GM23338 (cell line): Measurements from ENCODE around the gene KCNMB4.

Source experiments
- CREB1 ChIP-seq: fragments of 250-450 bp; sonication (Bioruptor Pico); IDR thresholded peaks from 2 replicates; pipeline ENCODE4 v1.5.0; 2020; ENCODE audit warnings: low read depth, mild to moderate bottlenecking, moderate library complexity
- CTCF ChIP-seq, 2 experiments: fragments of 200-600 bp in 1 of 2; sonication (generic) in 1 of 2; conservative IDR thresholded peaks; 2 replicates each; pipeline versions ENCODE4 v1.5.1 to v1.6.1; 2016 to 2017; ENCODE audit warnings: antibody characterized with exemption in 2 of 2, low read depth in 2 of 2, mild to moderate bottlenecking in 2 of 2, moderate library complexity in 1 of 2
- ETS1 ChIP-seq: IDR thresholded peaks from 2 replicates; pipeline ENCODE4 v1.6.1; 2016; ENCODE audit warnings: antibody characterized with exemption
- EZH2 ChIP-seq: fragments of 200-600 bp; sonication (generic); IDR thresholded peaks from one replicate; pipeline ENCODE4 v1.8.0; 2017; ENCODE audit warnings: antibody characterized with exemption, mild to moderate bottlenecking, low read depth; ENCODE audit not compliant: unreplicated experiment
- EZH2phosphoT487 ChIP-seq: fragments of 200-600 bp; sonication (generic); IDR thresholded peaks from one replicate; pipeline ENCODE4 v1.8.1; 2018; ENCODE audit warnings: antibody characterized with exemption; ENCODE audit not compliant: unreplicated experiment
- JUNB ChIP-seq: IDR thresholded peaks from one replicate; pipeline ENCODE4 v1.6.1; 2016; ENCODE audit warnings: antibody characterized with exemption; ENCODE audit not compliant: unreplicated experiment
- NANOG ChIP-seq: IDR thresholded peaks from 2 replicates; pipeline ENCODE4 v1.6.1; 2016; ENCODE audit warnings: antibody characterized with exemption, borderline replicate concordance
- POLR2AphosphoS5 ChIP-seq: IDR thresholded peaks from 2 replicates; pipeline ENCODE4 v1.6.1; 2016; ENCODE audit warnings: antibody characterized with exemption, low read depth
- REST ChIP-seq: IDR thresholded peaks from one replicate; pipeline ENCODE4 v1.6.1; 2018; ENCODE audit warnings: antibody characterized with exemption; ENCODE audit not compliant: unreplicated experiment
- ZNF114 ChIP-seq: fragments of 250-450 bp; sonication (Bioruptor Pico); IDR thresholded peaks from 2 replicates; pipeline ENCODE4 v1.5.0; 2020; ENCODE audit warnings: mild to moderate bottlenecking, moderate library complexity
- ZNF331 ChIP-seq: fragments of 250-450 bp; sonication (Bioruptor Pico); IDR thresholded peaks from 2 replicates; pipeline ENCODE4 v1.5.0; 2020; ENCODE audit warnings: low read depth, mild to moderate bottlenecking, moderate library complexity

- no peak for TF ChIP-seq CTCF (conservative IDR thresholded peaks at IDR 0.05; ENCODE audit: low read depth in 2 of 2)
- no peak for TF ChIP-seq JUNB
- no peak for TF ChIP-seq EZH2
- TF ChIP-seq ETS1: no peak
- no peak for TF ChIP-seq EZH2phosphoT487
- no peak for TF ChIP-seq POLR2AphosphoS5
- no peak for TF ChIP-seq REST
- no peak for TF ChIP-seq NANOG
- TF ChIP-seq CREB1 (CRISPR knock-in tag): no peak
- TF ChIP-seq ZNF114 (CRISPR knock-in tag): no peak
- no peak for TF ChIP-seq ZNF331
These were observed 6.5 kb upstream of the KCNMB4 start for GRCh38 chr12:70359458-70360197.
